Purkinje cell (primary cell): ENCODE measurements around the gene TOM1. TPM values are rescaled to one million over a fixed set of nuclear protein-coding genes. Genes with fewer than 3 reads are reported as not detected.

Experiments
- polyA plus RNA-seq: library from polyadenylated mRNA; unstranded; fragments of >200 nt; fragmentation: Nextera tagmentation; gene quantifications from 2 replicates; pipeline ENCODE4 v1.2.1, GENCODE V29; 2014

Gene TOM1
- 16.2 and 20.5 TPM in 2 replicates for polyA plus RNA-seq

GRCh38 chr22:35299673-35300499 lies at the start of gene TOM1:
Gene TOM1 (plus strand): TSS chr22:35299894. CDS start chr22:35299929, 35 bp downstream.

GRCh38 chr22:35257321-35258190 lies 42.1 kb upstream of the TOM1 start, which contains the start of gene HMGXB4:
Gene HMGXB4 (plus strand): TSS chr22:35257493. CDS start chr22:35262391, 4,898 bp downstream.

GRCh38 chr22:35380537-35381423 lies 81.1 kb downstream of the TOM1 start, which contains the start of gene HMOX1:
Gene HMOX1 (plus strand): TSS chr22:35381096. CDS start chr22:35381174, 78 bp downstream.

Other genes starting within 250 kb of the TOM1 start
- not detected in 2 replicates for gene ISX, start 233.7 kb upstream of the TOM1 start, polyA plus RNA-seq
- gene HMGXB4, start 42.4 kb upstream of the TOM1 start, polyA plus RNA-seq = 15.2 and 25.1 TPM in 2 replicates
- gene HMOX1, start 81.2 kb downstream of the TOM1 start, polyA plus RNA-seq = not detected in 2 replicates
- gene MCM5, start 100.2 kb downstream of the TOM1 start, polyA plus RNA-seq = 0.27 and 0.38 TPM in 2 replicates
- gene RASD2, start 240.9 kb downstream of the TOM1 start, polyA plus RNA-seq = 1.9 TPM in 1 of 2 replicates, not detected in the other